GM19240 (cell line): ENCODE data around the gene NBPF15.
A peak's percentile ranks its signal among the peaks of the same experiment; 100 is the strongest.
"Not testable (repeated sequence)": the region's sequence is repeated elsewhere in the genome, so short reads cannot be mapped to it uniquely, and the experiment has no call there.

Source experiments
- DNase-seq: peaks from one replicate; pipeline ENCODE4 v3.0.0; 2011; ENCODE audit warnings: low spot score; ENCODE audit not compliant: insufficient read length

The NBPF15 gene

GRCh38 chr1:144461136-144461759 is at the start of gene NBPF15:
NBPF15 (minus strand) TSS chr1:144461669; CDS start chr1:144440003, 21,666 bp downstream.
- DNase-seq: not testable (repeated sequence)

GRCh38 chr1:144496429-144496828 is 35.0 kb upstream of the NBPF15 start:
- DNase-seq: not testable (repeated sequence)

- DNase-seq: not testable (repeated sequence)
Measured at GRCh38 chr1:144494130-144494529, 32.7 kb upstream of the NBPF15 start.

- DNase-seq: not testable (repeated sequence)
Measured at GRCh38 chr1:144490394-144490793, 28.9 kb upstream of the NBPF15 start.

- not testable (repeated sequence) for DNase-seq
Measured at GRCh38 chr1:144487002-144487401, 25.5 kb upstream of the NBPF15 start.

- DNase-seq: not testable (repeated sequence)
Measured at GRCh38 chr1:144485048-144485993, 23.9 kb upstream of the NBPF15 start.

GRCh38 chr1:144473897-144474296 is 12.4 kb upstream of the NBPF15 start:
- DNase-seq: not testable (repeated sequence)

GRCh38 chr1:144471434-144471833 is 10.0 kb upstream of the NBPF15 start:
- DNase-seq: not testable (repeated sequence)

- DNase-seq: not testable (repeated sequence)
Measured at GRCh38 chr1:144461778-144462177, 309 bp upstream of the NBPF15 start.

- DNase-seq: not testable (repeated sequence)
Measured at GRCh38 chr1:144460686-144461085, 783 bp downstream of the NBPF15 start.

- DNase-seq: not testable (repeated sequence)
Measured at GRCh38 chr1:144442402-144442801, 19.1 kb downstream of the NBPF15 start.

GRCh38 chr1:144439737-144440136 is 21.7 kb downstream of the NBPF15 start:
- not testable (repeated sequence) for DNase-seq

GRCh38 chr1:144418891-144419694 is 42.4 kb downstream of the NBPF15 start:
- not testable (repeated sequence) for DNase-seq

GRCh38 chr1:144413404-144414118 is 47.9 kb downstream of the NBPF15 start:
- not testable (repeated sequence) for DNase-seq

GRCh38 chr1:144412491-144413403 is 48.7 kb downstream of the NBPF15 start:
- DNase-seq: peak; percentile 35

GRCh38 chr1:144412068-144412471 is 49.4 kb downstream of the NBPF15 start:
- DNase-seq: not testable (repeated sequence)

GRCh38 chr1:144402807-144403206 is 58.7 kb downstream of the NBPF15 start:
- not testable (repeated sequence) for DNase-seq

- not testable (repeated sequence) for DNase-seq
Measured at GRCh38 chr1:144371651-144372050, 89.8 kb downstream of the NBPF15 start.
